ENCODE data around the gene AKAP3.
A peak's percentile ranks its signal among the peaks of the same experiment; 100 is the strongest.

Gene AKAP3

DNA sequence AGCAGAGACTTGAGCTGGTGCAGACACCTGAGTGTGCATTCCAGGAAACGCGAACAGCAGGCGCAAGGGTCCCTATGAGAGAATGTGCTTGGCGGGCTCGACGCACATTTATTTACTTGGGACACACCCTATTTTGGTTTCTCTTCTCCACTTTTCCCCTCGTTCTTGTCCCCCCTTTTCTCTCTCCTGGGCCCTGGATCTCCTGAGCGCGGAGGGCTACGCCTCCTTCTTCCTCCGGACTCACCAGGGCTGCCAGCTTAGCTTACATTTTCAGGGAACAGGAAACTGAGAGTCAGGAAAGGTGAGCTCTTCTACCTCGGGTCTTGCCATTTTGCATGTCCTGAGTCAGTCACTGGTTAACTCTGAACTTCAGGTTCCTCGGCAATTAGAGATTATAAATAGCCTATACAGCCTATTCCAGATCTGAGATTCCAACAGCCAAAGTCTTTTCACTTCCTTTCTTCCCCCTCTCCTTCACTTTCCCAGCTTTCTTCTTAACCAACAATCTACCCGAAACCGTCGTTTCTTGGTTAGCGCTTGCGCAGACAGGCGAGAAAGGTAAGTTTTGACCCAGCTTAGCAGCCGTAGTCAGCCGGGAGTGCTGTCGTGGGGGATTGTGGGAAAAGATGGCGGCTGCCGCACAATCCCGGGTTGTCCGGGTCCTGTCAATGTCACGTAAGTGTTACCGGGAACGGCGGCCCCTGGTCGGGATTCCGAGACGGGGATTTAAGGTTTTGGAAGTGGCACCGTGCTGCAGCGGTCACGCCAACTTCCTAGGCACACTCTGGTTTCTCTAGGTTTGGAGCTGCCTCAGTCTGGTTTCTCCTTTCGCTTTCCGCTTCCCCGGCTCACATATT, at the start of gene AKAP3, which contains the start of gene NDUFA9:
AKAP3 (minus strand) TSS at position 551 of the 857 bp plus-strand sequence. CDS start 10,855 bp downstream, outside the sequence.
NDUFA9 (plus strand) TSS at position 614 of the 857 bp plus-strand sequence; CDS start at position 627, 13 bp downstream.
- TF ChIP-seq, protein P1, sequence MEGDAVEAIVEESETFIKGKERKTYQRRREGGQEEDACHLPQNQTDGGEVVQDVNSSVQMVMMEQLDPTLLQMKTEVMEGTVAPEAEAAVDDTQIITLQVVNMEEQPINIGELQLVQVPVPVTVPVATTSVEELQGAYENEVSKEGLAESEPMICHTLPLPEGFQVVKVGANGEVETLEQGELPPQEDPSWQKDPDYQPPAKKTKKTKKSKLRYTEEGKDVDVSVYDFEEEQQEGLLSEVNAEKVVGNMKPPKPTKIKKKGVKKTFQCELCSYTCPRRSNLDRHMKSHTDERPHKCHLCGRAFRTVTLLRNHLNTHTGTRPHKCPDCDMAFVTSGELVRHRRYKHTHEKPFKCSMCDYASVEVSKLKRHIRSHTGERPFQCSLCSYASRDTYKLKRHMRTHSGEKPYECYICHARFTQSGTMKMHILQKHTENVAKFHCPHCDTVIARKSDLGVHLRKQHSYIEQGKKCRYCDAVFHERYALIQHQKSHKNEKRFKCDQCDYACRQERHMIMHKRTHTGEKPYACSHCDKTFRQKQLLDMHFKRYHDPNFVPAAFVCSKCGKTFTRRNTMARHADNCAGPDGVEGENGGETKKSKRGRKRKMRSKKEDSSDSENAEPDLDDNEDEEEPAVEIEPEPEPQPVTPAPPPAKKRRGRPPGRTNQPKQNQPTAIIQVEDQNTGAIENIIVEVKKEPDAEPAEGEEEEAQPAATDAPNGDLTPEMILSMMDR (IDR thresholded peaks at IDR 0.05; ENCODE audit: borderline replicate concordance, control extremely low read depth, extremely low read depth, insufficient read depth, missing control alignments), result no peak
- in situ Hi-C loops (cut with MboI; ENCODE audit: low sequenced_read_pairs, unreplicated experiment), result no loop called here
- peak; percentile 70 for DNase-seq (ENCODE audit: low spot score)

DNA sequence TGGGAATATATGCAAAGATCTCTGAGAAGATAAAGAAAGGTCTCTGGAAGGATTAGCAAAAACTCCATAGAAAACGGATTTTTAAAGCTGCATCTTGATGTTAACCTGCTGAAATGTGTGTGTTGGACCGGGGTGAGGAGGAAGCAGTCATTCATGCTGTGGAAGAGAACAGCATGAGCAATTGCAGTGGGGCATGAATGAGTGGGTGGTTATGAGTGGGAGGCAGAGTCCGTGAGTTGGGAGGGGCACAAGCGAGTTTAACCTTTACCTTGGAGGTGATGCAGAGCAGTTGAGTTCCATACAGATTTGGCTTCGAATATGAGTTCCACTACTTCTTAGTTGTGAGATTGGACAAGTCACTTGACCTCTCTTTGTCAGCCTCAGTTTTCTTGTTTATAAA, 41.9 kb upstream of the AKAP3 start:
- in situ Hi-C loops (cut with MboI; ENCODE audit: low sequenced_read_pairs, unreplicated experiment), result no loop called here
- TF ChIP-seq, protein P1 (IDR thresholded peaks at IDR 0.05; ENCODE audit: borderline replicate concordance, control extremely low read depth, extremely low read depth, insufficient read depth, missing control alignments), result no peak
- no peak for DNase-seq (ENCODE audit: low spot score)

DNA sequence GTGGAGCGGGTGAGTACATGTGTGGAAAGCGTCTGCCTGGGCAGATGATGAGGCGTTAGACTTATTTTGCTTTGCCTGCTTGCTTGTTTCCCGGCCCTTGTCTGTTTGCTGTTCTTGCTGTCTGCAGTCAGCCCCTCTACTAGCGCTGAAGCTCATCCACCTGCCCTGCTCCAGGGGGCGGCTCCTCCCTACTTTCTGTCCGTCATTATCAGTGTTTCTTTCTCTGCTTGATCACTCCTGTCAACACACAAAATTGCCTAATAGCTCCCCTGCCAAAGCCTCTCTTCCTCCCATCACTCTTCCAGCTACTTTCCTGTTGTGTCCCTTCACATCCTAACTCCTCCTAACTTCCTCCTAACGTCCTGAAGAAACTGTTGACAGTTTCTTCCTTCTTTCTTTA, 36.5 kb upstream of the AKAP3 start:
- in situ Hi-C loops (cut with MboI; ENCODE audit: low sequenced_read_pairs, unreplicated experiment), result no loop called here
- TF ChIP-seq, protein P1 (IDR thresholded peaks at IDR 0.05; ENCODE audit: borderline replicate concordance, control extremely low read depth, extremely low read depth, insufficient read depth, missing control alignments), result no peak
- no peak for DNase-seq (ENCODE audit: low spot score)

DNA sequence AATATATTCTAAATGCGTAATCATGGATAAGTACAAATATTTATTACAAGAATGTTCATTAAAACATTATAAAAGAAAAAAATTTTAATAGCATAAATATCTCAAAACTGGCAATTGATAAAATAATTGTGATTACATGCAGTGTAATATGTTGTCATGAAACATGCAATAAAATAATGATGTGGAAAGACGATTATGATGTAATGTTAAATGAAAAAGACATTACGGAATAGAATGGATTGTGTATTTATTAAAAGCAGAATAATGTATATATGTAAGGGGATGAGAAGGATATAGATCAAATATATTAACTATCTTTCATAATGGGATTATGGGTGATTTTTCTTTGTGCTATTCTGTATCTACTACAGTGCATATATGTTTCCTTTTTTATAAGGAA, 32.9 kb upstream of the AKAP3 start:
- TF ChIP-seq, protein P1 (IDR thresholded peaks at IDR 0.05; ENCODE audit: borderline replicate concordance, control extremely low read depth, extremely low read depth, insufficient read depth, missing control alignments), result no peak
- DNase-seq (ENCODE audit: low spot score), result no peak
- in situ Hi-C loops (cut with MboI; ENCODE audit: low sequenced_read_pairs, unreplicated experiment), result no loop called here

DNA sequence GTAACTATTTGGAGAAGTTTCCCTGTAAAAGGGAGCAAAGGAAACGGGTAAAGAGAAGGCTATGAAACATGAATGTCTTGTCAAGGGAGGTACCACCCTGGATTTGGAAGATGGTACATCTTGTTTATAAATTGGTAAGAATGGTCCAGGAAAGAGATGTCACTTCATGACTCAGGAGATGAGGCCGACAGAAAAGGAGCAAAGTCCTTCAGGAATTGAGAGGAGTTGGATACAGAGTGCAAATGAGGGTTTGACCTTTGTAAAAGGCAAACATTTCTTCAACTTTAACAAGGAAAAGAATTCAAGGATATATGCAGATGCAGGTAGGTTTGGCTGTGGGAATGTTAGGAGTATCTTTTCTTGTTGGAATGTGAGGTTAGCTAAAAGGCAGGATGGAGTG, 30.9 kb upstream of the AKAP3 start:
- TF ChIP-seq, protein P1 (IDR thresholded peaks at IDR 0.05; ENCODE audit: borderline replicate concordance, control extremely low read depth, extremely low read depth, insufficient read depth, missing control alignments), result no peak
- no peak for DNase-seq (ENCODE audit: low spot score)
- in situ Hi-C loops (cut with MboI; ENCODE audit: low sequenced_read_pairs, unreplicated experiment), result no loop called here

DNA sequence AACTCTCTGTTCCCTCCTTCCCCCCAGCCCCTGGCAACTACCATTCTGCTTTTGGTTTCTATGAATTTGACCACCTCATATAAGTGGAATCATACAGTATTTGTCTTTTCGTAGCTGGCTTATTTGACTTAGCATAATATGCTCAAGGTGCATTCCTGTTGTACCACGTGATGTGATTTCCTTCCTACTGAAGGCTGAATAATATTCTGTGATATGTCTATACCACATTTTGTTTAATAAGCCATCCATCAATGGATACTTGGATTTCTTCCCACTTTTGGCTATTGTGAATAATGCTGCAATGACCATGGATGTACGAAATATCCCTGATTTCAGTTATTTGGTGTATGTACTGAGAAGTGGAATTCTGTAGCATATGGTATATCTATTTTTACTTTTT, 16.4 kb upstream of the AKAP3 start:
- TF ChIP-seq, protein P1 (IDR thresholded peaks at IDR 0.05; ENCODE audit: borderline replicate concordance, control extremely low read depth, extremely low read depth, insufficient read depth, missing control alignments), result no peak
- DNase-seq (ENCODE audit: low spot score), result no peak
- in situ Hi-C loops (cut with MboI; ENCODE audit: low sequenced_read_pairs, unreplicated experiment), result no loop called here

Measured in GM13976 (cell line).